Fibroblast of the aortic adventitia (primary cell): Measurements from ENCODE around the gene SMNDC1. TPM values are rescaled to one million over a fixed set of nuclear protein-coding genes. Genes with fewer than 3 reads are reported as not detected.
"Not testable (repeated sequence)": the region's sequence is repeated elsewhere in the genome, so short reads cannot be mapped to it uniquely, and the experiment has no call there.

ENCODE experiments used
- DNase-seq: peaks from one replicate; pipeline ENCODE4 v3.0.0-alpha.2; 2010; ENCODE audit warnings: low read depth
- H3K4me3 ChIP-seq: 2 replicates; pipeline ENCODE4 v1.5.1; 2011; ENCODE audit warnings: low read depth, mild to moderate bottlenecking, control low read depth, low read length, moderate library complexity
- CTCF ChIP-seq: IDR thresholded peaks from 2 replicates; pipeline ENCODE4 v1.5.1; 2011; ENCODE audit warnings: mild to moderate bottlenecking, low read length, control low read depth, inconsistent platforms; ENCODE audit not compliant: insufficient read depth
- total RNA-seq: library from RNA; depleted of rRNA; stranded (reverse); fragments of >200 nt; gene quantifications from 2 replicates; pipeline ENCODE4 v1.2.3, GENCODE V29; 2012; ENCODE audit warnings: low replicate concordance

SMNDC1 gene
- total RNA-seq, 1 donor: 8.9 TPM

GRCh38 chr10:110259317-110259716, 45.4 kb downstream of the SMNDC1 start:
- no peak for DNase-seq
- TF ChIP-seq CTCF: no peak
- no peak overlapping the region for H3K4me3 ChIP-seq

GRCh38 chr10:110258542-110258941, 46.2 kb downstream of the SMNDC1 start:
- no peak for DNase-seq
- H3K4me3 ChIP-seq: no peak overlapping the region
- no peak for TF ChIP-seq CTCF

GRCh38 chr10:110254467-110254866, 50.3 kb downstream of the SMNDC1 start:
- no peak overlapping the region for H3K4me3 ChIP-seq
- DNase-seq: no peak
- no peak for TF ChIP-seq CTCF

GRCh38 chr10:110252151-110252550, 52.6 kb downstream of the SMNDC1 start:
- TF ChIP-seq CTCF: no peak
- DNase-seq: no peak
- H3K4me3 ChIP-seq: no peak overlapping the region

- DNase-seq, H3K4me3 ChIP-seq: not testable (repeated sequence)
These were observed 53.3 kb downstream of the SMNDC1 start for GRCh38 chr10:110251392-110251791.

- not testable (repeated sequence) for DNase-seq, H3K4me3 ChIP-seq
These were observed 55.2 kb downstream of the SMNDC1 start for GRCh38 chr10:110249489-110249888.

GRCh38 chr10:110247833-110248232, 56.9 kb downstream of the SMNDC1 start:
- DNase-seq, H3K4me3 ChIP-seq: not testable (repeated sequence)

GRCh38 chr10:110244550-110244949, 60.2 kb downstream of the SMNDC1 start:
- DNase-seq: no peak
- TF ChIP-seq CTCF: no peak
- no peak overlapping the region for H3K4me3 ChIP-seq

- DNase-seq: no peak
- TF ChIP-seq CTCF: no peak
- H3K4me3 ChIP-seq: no peak overlapping the region
These were observed 62.2 kb downstream of the SMNDC1 start for GRCh38 chr10:110242511-110242910.
